Testis (tissue), 2 donors: ENCODE data around the gene DNAJC5.

ENCODE experiments used
- CTCF ChIP-seq, 3 experiments: fragments of 450-650 bp in 2 of 3; fragments of 200-600 bp in 1 of 3; sonication (generic) in 1 of 3; IDR thresholded peaks; one replicate each; pipeline ENCODE4 v1.5.1; 2016 to 2019; ENCODE audit warnings: antibody characterized with exemption in 3 of 3, mild to moderate bottlenecking in 2 of 3, moderate library complexity in 1 of 3
- POLR2A ChIP-seq: fragments of 450-650 bp; IDR thresholded peaks from one replicate; pipeline ENCODE4 v1.6.1; 2017; ENCODE audit warnings: antibody characterized with exemption, mild to moderate bottlenecking, moderate library complexity

- TF ChIP-seq CTCF (IDR thresholded peaks at IDR 0.05) (no peak), POLR2A (no peak)
Measured at GRCh38 chr20:63945031-63945658, 50.2 kb downstream of the DNAJC5 start.
